Measurements from ENCODE around the gene ACTR8.

Gene ACTR8

DNA sequence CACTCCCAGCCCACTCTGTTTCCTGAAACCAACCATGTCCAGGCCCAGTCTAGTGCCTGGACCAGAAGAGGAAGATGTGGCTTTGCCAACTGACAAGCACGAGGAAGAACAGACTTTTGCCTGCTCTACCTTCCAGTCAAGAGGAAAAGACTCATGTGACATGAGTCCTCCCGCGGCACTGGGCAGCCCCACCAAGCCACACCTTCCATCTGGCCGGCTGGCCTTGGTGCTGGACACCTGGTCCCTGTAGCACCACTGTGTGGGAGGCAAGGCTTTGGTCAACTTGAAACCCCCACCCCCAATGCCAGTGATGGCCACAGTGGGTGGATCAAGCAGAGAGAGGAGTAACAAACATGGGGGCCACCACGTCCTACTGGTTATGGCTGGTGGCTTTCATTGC is 48.3 kb downstream of the ACTR8 start:
- DNase-seq: no peak

DNA sequence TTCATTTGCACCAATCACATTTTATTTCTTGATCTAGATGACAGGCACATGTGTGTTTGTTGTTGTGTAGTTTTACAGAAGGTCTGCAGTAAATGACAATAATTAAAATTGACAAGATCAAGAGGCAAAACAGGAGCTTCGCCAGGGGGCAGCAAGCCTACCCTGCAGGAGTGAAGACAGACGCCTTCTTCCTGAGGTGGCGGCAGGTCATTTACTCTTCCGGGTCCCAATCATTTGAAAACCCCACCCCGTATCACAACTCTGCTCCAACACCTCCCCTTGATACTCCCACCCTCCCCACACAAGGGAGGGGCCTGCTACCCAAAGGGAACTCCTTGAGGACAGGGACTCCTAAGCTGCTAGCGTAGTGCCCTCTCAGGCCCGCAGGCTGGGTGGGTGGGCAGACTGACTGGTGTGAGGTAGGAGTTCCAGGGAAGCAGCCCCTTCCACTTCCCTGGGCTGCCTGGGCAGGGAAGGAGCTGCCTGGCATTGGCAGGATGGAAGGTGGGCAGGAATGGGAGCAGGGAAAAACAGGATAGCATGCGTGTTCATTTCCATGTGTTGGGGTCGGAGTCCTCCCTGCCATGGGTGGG is 48.8 kb downstream of the ACTR8 start:
- no peak for DNase-seq

DNA sequence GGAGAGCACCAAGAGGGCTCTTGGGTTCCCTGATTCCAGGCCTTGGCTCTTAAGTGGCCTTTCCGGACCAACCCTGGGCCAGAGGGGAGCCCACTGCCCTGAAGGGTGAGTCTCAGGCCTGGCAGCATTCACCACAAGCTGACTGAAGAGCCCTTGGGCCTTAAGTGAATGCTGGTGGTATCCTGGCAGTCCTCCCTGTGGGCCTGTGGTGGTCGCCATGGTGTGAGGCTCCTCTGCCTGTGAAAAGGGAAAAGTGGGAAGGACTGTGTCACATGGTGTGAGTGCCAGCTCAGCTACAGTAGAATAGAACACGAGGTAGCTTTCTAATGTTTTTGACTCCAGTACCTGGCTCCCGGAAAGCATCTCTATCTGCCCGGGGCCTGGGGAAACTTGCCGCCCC is 51.0 kb downstream of the ACTR8 start:
- no peak for DNase-seq

DNA sequence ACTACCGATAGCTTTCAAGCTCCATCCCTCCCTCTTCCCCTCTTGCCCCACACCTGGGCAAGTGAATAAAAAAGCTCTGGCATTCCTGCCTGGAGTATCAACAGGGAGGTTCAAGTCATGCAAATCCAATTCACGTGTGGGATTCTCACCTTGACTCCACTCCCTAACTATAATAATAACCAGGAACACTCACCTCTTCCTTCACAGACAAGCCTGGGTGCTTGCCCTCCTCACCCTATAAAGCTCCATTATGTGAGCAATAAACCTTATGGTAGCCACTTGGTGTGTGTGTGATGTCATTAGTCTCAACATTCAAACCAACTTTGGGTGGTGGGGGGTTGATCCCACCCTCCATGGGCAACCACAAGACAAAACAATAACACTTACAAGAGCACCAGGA is 52.3 kb downstream of the ACTR8 start:
- DNase-seq: no peak

DNA sequence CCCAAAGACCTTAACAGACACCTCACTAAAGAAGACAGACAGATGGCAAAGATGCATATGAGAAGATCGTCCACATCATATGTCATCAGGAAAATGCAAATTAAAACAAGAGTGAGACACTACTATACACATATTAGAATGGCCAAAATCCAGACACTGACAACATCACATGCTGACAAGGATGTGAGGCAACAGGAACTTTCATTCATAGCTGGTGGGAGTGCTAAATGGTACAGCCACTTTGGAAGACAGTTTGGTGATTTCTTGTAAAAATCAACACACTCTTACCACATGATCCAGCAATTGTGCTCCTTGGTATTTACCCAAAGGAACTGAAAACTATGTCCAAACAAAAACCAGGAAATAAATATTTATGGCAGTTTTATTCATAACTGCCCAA is 53.4 kb downstream of the ACTR8 start:
- DNase-seq: no peak

DNA sequence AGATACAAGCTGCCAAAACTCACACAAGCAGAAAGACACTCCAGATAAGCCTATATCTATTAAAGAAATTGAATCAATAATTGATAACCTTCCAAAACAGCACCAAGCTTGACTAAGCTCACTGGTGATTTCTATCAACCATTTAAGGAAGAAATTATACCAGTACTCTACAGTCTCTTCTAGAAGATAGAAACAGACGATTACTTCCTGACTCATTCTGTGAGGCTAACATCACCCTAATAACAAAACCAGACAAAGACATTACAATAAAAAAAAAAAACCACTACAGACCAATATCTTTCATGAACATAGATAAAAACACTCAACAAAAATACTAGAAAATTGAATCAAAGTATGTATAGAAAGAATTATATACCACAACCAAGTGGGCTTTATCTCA is 55.9 kb downstream of the ACTR8 start:
- no peak for DNase-seq

DNA sequence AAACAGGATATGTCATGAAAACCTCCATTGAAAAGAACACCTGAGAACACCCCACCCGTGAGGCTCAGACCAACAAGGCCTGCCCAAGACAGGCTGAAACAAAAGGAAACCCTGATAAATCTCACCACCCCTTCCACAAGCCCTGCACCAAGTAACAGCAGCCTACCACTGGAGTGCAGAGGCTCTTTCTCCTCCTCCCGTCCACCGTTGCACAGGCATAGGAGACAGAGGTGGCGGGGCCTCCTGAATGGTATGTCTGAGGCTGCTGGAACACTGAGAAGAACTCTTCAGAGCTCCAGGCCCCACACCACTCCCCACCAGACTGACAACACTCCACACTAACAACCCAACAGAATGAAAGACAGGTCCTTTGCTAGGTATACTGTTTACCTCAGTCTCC is 57.2 kb downstream of the ACTR8 start:
- no peak for DNase-seq

DNA sequence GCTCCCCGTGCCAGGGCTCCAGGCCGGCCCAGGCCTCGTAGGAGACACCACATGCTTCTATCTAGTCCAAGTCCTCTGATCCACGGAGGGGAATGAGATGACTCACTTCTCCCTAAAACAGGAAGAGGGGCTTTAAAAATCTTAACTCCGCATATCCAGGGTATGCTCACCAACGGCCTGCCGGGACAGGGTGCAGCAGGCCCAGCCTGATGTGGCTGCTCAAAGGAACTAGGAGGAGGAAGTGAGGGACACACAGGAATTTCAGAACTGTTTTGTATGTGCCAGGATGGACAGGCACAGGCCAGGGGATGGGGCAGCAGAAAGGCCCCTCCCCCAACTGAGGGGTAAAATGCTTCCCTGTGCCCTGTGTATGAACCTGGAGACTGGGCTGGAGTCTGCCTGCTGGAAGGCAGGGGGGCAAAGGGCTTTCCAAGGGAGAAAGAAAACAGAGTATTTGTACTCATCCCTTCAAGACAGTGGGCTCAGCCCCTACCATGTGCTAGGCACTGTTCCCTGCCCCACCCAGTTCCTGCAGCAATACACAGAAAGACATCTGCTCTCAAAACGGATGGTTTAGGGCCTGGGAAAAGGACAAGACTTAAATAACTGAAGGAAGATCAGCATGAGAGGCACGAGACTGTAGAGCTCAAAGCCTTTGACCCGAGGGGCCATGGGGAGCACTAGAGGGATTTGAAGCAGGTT is 57.8 kb downstream of the ACTR8 start:
- no peak for DNase-seq

DNA sequence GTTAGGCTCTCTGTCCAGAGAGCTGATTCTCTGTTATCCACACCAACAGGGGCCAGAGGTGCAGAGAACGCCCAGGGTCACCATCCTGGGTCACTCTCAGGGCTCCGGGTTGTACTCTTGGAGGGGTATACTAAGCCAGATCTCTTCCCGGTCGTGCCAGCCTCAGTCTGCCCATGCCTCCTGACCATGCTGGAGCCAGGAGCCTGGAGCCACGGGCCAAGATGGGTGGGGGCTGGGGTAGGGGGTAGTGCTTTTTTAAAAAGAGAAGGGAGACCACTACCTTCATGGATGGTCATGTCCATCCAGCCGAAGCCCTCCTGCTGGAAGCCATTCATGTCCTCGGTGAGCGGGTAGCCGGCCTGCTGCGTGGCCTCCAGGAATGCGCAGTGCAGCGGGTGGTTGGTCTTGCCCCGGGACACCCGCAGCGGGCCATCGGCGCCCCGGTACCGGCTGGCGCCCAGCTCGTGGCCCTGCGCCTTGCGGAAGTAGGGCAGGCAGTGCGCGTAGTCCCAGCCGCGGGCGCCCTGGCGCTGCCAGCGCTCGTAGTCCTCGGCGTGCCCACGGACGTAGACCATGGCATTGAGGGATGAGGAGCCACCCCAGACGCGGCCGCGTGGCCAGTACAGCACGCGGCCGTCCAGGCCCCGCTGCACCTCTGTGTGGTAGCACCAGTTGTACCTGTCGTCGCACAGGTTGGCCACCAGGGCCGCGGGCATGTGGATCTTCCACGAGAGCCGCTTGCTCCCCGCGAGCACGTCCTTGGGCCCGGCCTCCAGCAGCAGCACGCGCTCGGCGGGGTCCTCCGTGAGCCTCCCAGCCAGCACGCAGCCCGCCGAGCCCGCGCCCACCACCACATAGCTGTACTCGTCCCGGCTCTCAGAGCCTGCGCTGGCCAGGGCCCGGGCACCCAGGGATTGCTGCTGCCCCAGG is 58.7 kb downstream of the ACTR8 start:
- no peak for DNase-seq

DNA sequence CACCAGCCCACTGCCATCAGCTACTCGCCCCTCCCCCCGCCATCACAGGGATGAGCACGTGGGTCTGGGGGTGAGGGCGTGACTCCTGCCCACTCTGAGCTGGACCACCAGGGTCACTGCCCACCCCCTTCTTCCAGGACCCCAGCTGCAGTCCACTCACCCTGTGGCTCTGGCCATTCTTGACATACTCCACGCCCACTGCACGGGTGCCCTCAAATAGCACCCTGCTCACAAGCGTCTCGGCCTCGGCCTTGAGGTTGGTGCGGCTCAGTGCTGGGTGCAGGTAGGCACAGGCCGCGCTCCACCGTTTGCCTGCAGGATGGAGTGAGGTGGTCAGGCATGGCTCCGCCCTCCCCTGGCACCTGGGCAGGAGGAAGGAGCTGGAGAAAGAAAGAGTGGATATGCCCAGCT is 59.6 kb downstream of the ACTR8 start:
- no peak for DNase-seq

DNA sequence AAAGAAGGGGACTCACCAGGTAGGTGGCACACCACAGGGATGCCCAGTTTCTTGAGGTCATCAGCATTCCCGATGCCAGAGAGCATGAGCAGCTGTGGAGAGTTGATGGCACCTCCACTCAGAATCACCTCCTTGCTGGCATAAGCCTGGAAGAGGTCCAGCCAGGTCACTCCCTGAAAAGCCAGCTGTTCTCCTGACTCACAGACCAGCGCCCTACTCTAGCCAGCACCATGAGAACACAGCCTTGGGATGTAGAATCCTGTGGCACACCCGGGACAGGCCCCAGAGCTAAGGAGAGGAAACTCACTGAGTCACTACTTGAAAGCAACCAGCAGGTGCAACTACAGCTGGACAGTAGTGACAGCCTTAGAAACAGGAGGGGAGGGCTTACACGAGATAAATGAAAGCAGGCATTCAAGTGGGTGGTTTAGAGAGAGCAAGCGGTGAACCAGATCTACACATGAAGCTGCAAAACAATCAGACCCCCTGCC is 60.3 kb downstream of the ACTR8 start:
- DNase-seq: no peak

DNA sequence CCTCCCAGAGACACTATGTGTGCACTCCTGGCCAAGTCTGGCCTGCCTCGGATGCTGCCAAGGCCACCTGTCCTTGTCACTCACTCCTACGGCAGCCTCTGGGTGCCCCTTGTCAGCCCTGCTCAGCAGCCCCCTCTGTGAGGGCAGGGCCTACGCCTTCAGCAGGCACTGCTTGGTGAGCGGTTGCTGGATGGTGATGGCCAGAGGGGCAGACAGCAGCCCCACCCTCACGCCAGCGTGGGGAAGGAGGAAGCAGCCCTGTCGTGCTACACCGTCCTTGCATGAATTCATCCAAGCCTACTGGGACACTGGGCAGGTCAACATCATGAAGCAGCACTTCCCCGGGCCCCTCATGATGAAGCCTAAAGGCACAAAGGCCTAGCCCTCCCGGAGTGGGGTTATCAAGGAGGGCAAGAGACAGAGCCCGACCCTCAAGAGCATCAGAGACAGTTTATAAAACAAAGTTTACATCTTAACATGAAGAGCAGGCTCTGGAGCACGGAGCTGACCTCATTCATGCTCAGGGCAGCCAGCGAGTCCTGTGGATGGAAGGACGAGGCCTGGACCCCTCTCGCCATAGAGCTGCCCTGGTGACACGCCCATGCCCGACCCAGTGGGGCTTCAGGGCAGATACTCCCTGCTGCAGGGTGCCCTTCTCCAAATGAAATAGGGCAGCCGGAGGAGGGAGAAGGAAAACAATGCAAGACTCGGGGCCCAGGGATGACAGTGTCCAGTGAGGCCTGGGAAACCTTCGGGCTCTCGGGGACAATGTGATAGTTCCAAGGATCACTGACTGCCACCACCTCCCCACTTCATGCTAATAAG is 61.0 kb downstream of the ACTR8 start:
- no peak for DNase-seq

DNA sequence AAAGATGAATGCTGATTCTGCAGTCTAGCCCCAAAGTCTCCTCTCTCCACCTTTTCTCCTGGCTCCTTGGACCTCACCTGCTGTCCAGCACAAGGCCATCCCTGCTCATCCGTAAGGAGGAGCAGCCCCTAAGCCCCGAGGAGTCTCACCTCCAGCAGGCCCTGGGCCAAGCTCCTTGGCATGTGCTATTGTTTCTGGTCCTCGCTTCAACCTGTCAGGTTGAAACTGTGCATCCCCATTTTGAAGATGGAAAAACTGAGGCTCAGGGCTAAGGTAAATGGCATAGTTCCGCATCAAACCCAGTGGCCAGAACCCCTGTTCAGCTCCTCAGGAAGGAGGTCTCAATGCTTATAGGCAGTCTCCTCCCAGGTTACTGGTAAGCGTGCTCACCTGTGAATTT is 61.9 kb downstream of the ACTR8 start:
- DNase-seq: no peak

DNA sequence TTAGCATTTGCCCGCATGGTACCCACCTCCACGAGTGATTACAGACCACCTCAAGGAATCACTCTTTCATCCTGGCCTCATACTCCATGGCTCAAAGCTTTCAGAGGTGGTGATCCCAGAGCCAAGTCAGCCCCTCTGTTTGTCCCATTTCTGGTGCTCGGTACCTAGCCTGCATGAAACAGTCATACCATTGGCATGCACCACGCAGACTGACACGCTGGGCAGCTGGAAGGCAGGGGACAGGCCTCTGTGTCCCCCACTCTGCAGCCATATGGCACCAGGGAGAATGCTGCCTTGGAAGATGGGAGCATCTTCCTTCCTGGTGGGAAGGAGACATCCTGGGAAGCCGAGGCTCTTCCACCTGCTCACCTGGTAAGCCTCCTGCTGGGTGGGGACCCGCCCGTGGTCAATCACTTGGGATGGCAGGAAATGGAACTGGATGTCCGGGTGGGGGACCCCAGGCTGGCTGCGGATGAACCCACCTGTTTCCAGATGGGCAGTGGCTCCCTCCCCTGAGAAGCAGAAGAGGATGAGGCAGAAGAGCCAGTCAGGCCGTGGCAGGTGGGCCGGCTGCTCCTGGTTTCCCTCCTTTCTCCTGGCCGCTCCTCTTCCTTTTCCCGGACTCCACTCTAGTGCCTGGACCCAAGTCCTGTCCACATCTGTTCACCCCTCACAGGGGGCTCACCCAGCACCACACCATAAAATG is 62.6 kb downstream of the ACTR8 start:
- DNase-seq: no peak

DNA sequence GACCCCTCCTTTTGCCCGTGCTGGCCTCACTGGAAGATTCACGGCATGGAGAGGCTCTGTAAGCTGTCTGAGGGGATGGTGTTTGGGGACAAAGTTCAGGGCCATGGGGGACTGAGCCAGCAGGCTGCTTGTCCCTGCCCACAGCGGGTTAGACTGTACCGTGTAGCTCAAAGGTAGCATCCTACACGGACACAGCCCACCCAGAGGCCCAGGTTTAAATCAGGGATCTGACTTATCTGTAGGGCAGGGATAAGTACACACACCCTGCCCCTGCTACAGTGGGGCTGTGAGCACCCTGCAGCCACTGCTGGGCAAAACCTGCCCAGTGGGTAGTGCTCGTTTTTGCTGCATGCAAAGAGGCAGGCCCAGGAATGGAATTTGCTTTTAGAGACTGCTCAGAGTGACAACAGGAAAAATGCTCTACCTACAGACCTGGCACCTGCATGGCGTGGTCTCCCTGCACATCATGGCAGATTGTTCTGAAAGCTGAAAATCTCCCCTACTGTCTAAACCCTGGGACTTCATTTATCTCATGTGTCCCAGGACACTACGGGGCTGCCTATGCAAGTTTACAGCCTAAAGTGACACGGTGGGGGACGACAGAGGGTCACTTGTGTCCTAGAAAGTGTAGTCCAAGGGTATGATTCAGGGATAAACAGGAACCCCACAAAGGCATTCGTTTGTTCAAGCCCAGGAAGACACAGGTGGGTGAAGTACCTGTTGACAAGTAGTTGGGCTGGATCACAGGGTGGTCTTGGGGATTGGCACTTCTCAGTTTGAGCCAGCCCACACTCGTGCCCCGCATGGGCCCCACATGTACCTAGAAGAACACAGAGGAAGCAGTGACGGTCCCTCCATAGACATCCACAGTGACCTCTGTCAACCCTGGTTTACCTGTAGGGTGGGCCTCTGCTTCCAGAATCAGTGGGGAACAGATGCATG is 63.5 kb downstream of the ACTR8 start:
- DNase-seq: no peak

DNA sequence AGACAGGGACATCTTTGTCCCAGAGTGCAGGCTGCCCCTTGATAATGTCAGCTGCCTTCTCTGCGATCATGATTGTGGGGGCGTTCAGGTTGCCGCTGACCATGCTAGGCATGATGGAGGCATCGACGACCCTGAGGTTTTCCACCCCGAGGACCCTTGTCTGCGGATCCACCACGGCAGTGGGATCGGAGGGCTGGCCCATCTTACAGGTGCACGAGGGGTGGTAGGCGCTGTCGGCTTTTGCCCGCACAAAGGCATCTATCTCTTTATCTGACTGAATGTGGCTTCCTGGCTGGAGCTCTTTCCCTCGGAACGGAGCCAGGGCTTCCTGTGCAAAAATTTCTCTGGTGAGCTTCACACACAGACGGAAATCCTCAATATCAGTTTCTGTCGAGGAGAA is 64.1 kb downstream of the ACTR8 start:
- DNase-seq: no peak

DNA sequence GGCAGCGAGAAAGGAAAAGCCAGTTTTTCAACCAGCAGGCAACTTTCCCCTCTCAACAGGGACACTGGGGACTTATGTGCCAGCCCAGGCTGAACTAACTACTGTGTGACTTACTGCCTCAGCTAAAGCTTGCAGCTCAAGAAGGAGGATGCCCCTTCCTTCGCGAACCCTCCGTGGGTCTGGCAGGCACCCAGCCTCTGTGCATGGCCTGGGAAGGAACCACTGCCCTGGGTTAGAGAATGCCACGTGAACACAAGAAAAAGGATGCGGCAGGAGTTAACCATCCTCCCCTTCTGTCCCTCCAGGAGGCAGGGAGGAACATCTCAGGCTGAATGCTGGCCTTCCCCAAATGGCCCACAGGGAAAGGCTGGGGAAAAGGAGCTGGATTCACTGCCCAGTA is 64.7 kb downstream of the ACTR8 start:
- no peak for DNase-seq
